ENCODE results near the gene CMSS1. TPM values are rescaled to one million over a fixed set of nuclear protein-coding genes. Genes with fewer than 3 reads are reported as not detected.

Gene CMSS1
- total RNA-seq, 1 experiment from 2014 or later = 117 TPM

- ChIA-PET CTCF (interaction anchor here (0.6 to 0.7 kb wide), 2 partner anchors 163 to 183 kb away, joined by 3 read pairs; no protein-coding TSS in a partner anchor), POLR2A (interaction anchor here (0.9 to 1.3 kb wide), 3 partner anchors 13 to 133 kb away, joined by 3 read pairs; no protein-coding TSS in a partner anchor)
- no peak overlapping the region for H3K4me3 Mint-ChIP-seq (ENCODE audit: unreplicated experiment)
- no peaks in the 10 kb centered on the region for H3K27me3 Mint-ChIP-seq (ENCODE audit: insufficient read depth, unreplicated experiment)
- intact Hi-C loops (cut with micrococcal nuclease) = no loop called here
- TF ChIP-seq CTCF (IDR thresholded peaks at IDR 0.05; ENCODE audit: unreplicated experiment) = no peak
- BruUV-seq (replicated peaks) = no TSS peak
- DNase-seq (ENCODE audit: unreplicated experiment) = no peak
- H3K4me1 Mint-ChIP-seq (ENCODE audit: insufficient read depth, unreplicated experiment) = peaks cover 39% of the 10 kb centered on the region
- peaks cover 5% of the 10 kb centered on the region for H3K36me3 Mint-ChIP-seq (ENCODE audit: insufficient read depth, unreplicated experiment)
- no peaks in the 10 kb centered on the region for H3K9me3 Mint-ChIP-seq (ENCODE audit: unreplicated experiment)
- no peak overlapping the region for H3K27ac Mint-ChIP-seq (ENCODE audit: low read depth, unreplicated experiment)
These were observed 90.4 kb downstream of the CMSS1 start for GRCh38 chr3:99907959-99908544.

- H3K27ac Mint-ChIP-seq (ENCODE audit: low read depth, unreplicated experiment) = peak overlapping the region; percentile 61
- no peaks in the 10 kb centered on the region for H3K27me3 Mint-ChIP-seq (ENCODE audit: insufficient read depth, unreplicated experiment)
- ChIA-PET POLR2A (interaction anchor here (0.7 to 1.9 kb wide), 9 partner anchors 8 to 93 kb away, joined by 3 to 8 read pairs (median 5); no protein-coding TSS in a partner anchor), CTCF (no interaction called here)
- H3K36me3 Mint-ChIP-seq (ENCODE audit: insufficient read depth, unreplicated experiment) = peaks cover 5% of the 10 kb centered on the region
- TF ChIP-seq CTCF (IDR thresholded peaks at IDR 0.05; ENCODE audit: unreplicated experiment) = no peak
- intact Hi-C loops (cut with micrococcal nuclease) = no loop called here
- peak; percentile 53 for DNase-seq (ENCODE audit: unreplicated experiment)
- BruUV-seq (replicated peaks) = no TSS peak
- peaks cover 34% of the 10 kb centered on the region for H3K4me1 Mint-ChIP-seq (ENCODE audit: insufficient read depth, unreplicated experiment)
- no peak overlapping the region for H3K4me3 Mint-ChIP-seq (ENCODE audit: unreplicated experiment)
- H3K9me3 Mint-ChIP-seq (ENCODE audit: unreplicated experiment) = no peaks in the 10 kb centered on the region
These were observed 92.2 kb downstream of the CMSS1 start for GRCh38 chr3:99909714-99910495.

- no TSS peak for BruUV-seq (replicated peaks)
- POLR2A ChIA-PET = interaction anchor here (0.7 to 1.9 kb wide), 7 partner anchors 9 to 862 kb away, joined by 3 to 8 read pairs (median 5); no protein-coding TSS in a partner anchor
- intact Hi-C loops (cut with micrococcal nuclease) = no loop called here
These were observed 93.2 kb downstream of the CMSS1 start for GRCh38 chr3:99910752-99911290.

More at GRCh38 chr3:99910752-99911290, 93.2 kb downstream of the CMSS1 start:
- no peak for TF ChIP-seq CTCF (IDR thresholded peaks at IDR 0.05; ENCODE audit: unreplicated experiment)
- H3K27ac Mint-ChIP-seq (ENCODE audit: low read depth, unreplicated experiment) = peak overlapping the region; percentile 61
- peaks cover 5% of the 10 kb centered on the region for H3K36me3 Mint-ChIP-seq (ENCODE audit: insufficient read depth, unreplicated experiment)
- no peak overlapping the region for H3K4me3 Mint-ChIP-seq (ENCODE audit: unreplicated experiment)
- no peaks in the 10 kb centered on the region for H3K27me3 Mint-ChIP-seq (ENCODE audit: insufficient read depth, unreplicated experiment)
- CTCF ChIA-PET = no interaction called here
- peaks cover 29% of the 10 kb centered on the region for H3K4me1 Mint-ChIP-seq (ENCODE audit: insufficient read depth, unreplicated experiment)
- H3K9me3 Mint-ChIP-seq (ENCODE audit: unreplicated experiment) = no peaks in the 10 kb centered on the region
- no peak for DNase-seq (ENCODE audit: unreplicated experiment)

All from MCF 10A (cell line).